Loucy (cell line): Measurements from ENCODE around the gene MSMP.

Source experiments
- H2AFZ ChIP-seq: fragments of 200-600 bp; sonication (generic); 2 replicates; pipeline ENCODE4 v1.6.0; 2016; ENCODE audit warnings: antibody characterized with exemption, mild to moderate bottlenecking, low read length, moderate library complexity
- H3F3A ChIP-seq: fragments of 200-600 bp; 2 replicates; pipeline ENCODE4 v1.6.0; 2016; ENCODE audit warnings: antibody characterized with exemption, low read depth, mild to moderate bottlenecking
- H3K27me3 ChIP-seq: fragments of 200-600 bp; sonication (generic); 2 replicates; pipeline ENCODE4 v1.6.1; 2014; ENCODE audit warnings: low read length, mild to moderate bottlenecking; ENCODE audit not compliant: insufficient read depth, poor library complexity, severe bottlenecking
- H3K36me3 ChIP-seq: fragments of 200-600 bp; sonication (generic); 2 replicates; pipeline ENCODE4 v1.6.1; 2016; ENCODE audit warnings: low read length; ENCODE audit not compliant: insufficient read depth
- H3K4me1 ChIP-seq: fragments of 200-600 bp; sonication (generic); 2 replicates; pipeline ENCODE4 v1.5.1; 2014; ENCODE audit warnings: low read length, mild to moderate bottlenecking; ENCODE audit not compliant: insufficient read depth, poor library complexity, severe bottlenecking
- H3K4me2 ChIP-seq: fragments of 200-600 bp; sonication (generic); 2 replicates; pipeline ENCODE4 v1.6.0; 2014; ENCODE audit warnings: antibody characterized with exemption, low read length, low read depth, mild to moderate bottlenecking; ENCODE audit not compliant: poor library complexity, severe bottlenecking
- H3K4me3 ChIP-seq: fragments of 200-600 bp; sonication (generic); 2 replicates; pipeline ENCODE4 v1.5.1; 2014; ENCODE audit warnings: low read length, mild to moderate bottlenecking, mixed read lengths; ENCODE audit not compliant: poor library complexity, severe bottlenecking
- H3K79me2 ChIP-seq: fragments of 200-600 bp; sonication (generic); 2 replicates; pipeline ENCODE4 v1.6.1; 2014; ENCODE audit warnings: low read length; ENCODE audit not compliant: insufficient read depth
- H3K9ac ChIP-seq: fragments of 200-600 bp; sonication (generic); 2 replicates; pipeline ENCODE4 v1.6.0; 2014; ENCODE audit warnings: mild to moderate bottlenecking, low read depth, low read length, moderate library complexity; ENCODE audit not compliant: poor library complexity, severe bottlenecking
- H3K9me2 ChIP-seq: fragments of 200-600 bp; sonication (generic); replicated peaks from 2 replicates; pipeline ENCODE4 v1.6.1; 2016; ENCODE audit warnings: low read depth, low read length, mixed read lengths
- H3K9me3 ChIP-seq: fragments of 200-600 bp; sonication (generic); 2 replicates; pipeline ENCODE4 v1.6.1; 2014; ENCODE audit warnings: mild to moderate bottlenecking, antibody characterized with exemption, low read length, low read depth; ENCODE audit not compliant: insufficient read depth
- H4K20me1 ChIP-seq: fragments of 200-600 bp; sonication (generic); 2 replicates; pipeline ENCODE4 v1.6.0; 2014; ENCODE audit warnings: antibody characterized with exemption, low read length, mild to moderate bottlenecking; ENCODE audit not compliant: insufficient read depth, poor library complexity, severe bottlenecking
- EZH2phosphoT487 ChIP-seq: fragments of 200-600 bp; IDR thresholded peaks from 2 replicates; pipeline ENCODE4 v1.6.1; 2018; ENCODE audit warnings: antibody characterized with exemption, mild to moderate bottlenecking, moderate library complexity, borderline replicate concordance
- TF ChIP-seq, protein P1 (sequence below): fragments of 200-600 bp; sonication (generic); conservative IDR thresholded peaks from 2 replicates; pipeline ENCODE4 v1.5.1; 2014; ENCODE audit warnings: mild to moderate bottlenecking, antibody characterized with exemption, low read length

The MSMP gene

DNA sequence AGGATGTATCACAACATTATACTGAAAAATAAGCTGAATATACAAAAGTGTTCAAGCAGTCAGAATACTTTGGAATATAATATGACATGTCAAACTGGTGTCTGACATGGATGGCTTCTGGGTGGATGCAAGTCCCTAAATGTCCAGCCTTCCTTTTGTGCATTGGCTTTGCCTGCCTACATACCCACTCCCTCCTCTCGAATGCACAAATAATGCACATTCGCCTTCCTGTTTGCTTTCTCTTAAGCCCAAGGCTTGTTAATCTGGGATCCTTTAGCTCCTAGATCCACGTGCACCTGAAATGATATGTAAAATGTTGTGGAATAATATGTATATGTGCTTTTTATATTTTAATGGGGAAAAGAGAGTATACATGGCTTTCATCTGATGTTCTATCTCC, 24.4 kb upstream of the MSMP start:
- Histone ChIP-seq H3K36me3 (peaks cover 3% of the 10 kb centered on the region; the same call in 1 of the 2 replicates), H4K20me1 (no peaks in the 10 kb centered on the region), H3K4me2 (no peak overlapping the region), H3K27me3 (no peaks in the 10 kb centered on the region), H3K9ac (no peak overlapping the region), H3K4me1 (no peaks in the 10 kb centered on the region), H3K9me3 (no peaks in the 10 kb centered on the region), H3K79me2 (peaks cover 2% of the 10 kb centered on the region; the same call in 1 of the 2 replicates), H3K9me2 (no peaks in the 10 kb centered on the region), H3K4me3 (no peak overlapping the region), H2AFZ (no peak overlapping the region), H3F3A (no peaks in the 10 kb centered on the region)
- TF ChIP-seq, protein P1, sequence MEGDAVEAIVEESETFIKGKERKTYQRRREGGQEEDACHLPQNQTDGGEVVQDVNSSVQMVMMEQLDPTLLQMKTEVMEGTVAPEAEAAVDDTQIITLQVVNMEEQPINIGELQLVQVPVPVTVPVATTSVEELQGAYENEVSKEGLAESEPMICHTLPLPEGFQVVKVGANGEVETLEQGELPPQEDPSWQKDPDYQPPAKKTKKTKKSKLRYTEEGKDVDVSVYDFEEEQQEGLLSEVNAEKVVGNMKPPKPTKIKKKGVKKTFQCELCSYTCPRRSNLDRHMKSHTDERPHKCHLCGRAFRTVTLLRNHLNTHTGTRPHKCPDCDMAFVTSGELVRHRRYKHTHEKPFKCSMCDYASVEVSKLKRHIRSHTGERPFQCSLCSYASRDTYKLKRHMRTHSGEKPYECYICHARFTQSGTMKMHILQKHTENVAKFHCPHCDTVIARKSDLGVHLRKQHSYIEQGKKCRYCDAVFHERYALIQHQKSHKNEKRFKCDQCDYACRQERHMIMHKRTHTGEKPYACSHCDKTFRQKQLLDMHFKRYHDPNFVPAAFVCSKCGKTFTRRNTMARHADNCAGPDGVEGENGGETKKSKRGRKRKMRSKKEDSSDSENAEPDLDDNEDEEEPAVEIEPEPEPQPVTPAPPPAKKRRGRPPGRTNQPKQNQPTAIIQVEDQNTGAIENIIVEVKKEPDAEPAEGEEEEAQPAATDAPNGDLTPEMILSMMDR = no peak
- TF ChIP-seq EZH2phosphoT487 = no peak

DNA sequence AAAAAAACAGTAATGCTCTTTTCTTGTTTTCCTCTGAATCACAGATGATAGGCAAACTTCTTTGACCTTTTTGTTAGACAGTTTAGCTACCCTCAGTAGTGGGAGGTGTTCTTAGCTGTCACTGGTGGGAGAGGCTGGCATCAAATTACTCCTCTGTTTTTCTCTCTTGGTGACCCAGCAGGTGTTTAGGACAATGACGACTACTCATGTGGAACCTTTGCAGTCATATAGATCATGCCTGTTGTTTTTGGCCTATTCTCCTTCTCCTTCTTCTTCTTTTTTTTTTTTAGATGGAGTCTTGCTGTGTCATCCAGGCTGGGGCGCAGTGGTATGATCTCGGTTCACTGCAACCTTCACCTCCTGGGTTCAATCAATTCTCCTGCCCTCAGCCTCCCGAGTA, 21.9 kb upstream of the MSMP start:
- Histone ChIP-seq H3K79me2 (peaks cover 4% of the 10 kb centered on the region; the same call in 1 of the 2 replicates), H3K9me3 (no peaks in the 10 kb centered on the region), H3K36me3 (no peaks in the 10 kb centered on the region), H3K4me1 (no peaks in the 10 kb centered on the region), H3F3A (no peaks in the 10 kb centered on the region), H4K20me1 (no peaks in the 10 kb centered on the region), H3K9ac (no peak overlapping the region), H3K4me2 (no peak overlapping the region), H3K27me3 (no peaks in the 10 kb centered on the region), H2AFZ (no peak overlapping the region), H3K9me2 (no peaks in the 10 kb centered on the region), H3K4me3 (no peak overlapping the region)
- TF ChIP-seq EZH2phosphoT487 = no peak
- TF ChIP-seq, protein P1 = no peak

DNA sequence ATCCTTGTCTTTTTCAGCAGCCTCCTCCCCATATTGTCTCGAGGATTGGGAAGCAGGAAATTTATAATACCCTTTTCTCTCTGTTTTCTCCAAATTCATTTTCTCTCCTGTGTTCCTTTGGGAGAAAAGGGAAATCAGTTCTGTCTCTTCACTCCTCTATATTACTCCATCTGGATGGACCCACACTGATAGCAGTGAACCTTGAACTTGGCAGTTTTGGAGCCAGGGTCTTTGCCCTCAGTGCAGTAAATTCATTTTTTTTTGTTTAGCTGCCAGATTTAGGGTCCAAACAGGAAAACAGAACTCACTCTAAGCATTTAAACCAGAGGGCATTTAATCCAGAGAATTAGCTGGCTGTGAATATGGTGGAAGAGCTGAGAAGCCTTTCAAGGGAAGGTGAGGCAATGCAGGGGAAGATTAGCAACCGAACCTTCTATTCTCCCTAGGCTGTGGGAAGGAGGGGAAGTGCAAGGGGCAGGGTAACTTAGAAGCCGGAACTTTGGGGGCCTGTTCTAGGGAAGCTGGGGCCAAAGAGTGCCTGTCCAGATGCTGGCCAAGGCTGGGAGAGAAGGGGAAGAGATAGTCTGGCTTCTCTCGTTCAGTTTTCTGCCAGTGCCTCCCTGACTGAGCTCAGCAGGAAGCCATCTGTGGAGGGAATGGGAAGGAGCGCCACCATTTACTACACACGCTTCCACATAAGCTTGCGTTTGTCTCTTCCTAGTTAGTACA, 21.0 kb upstream of the MSMP start:
- Histone ChIP-seq H2AFZ (no peak overlapping the region), H3K36me3 (no peaks in the 10 kb centered on the region), H3K9ac (no peak overlapping the region)

More for the DNA sequence above, 21.0 kb upstream of the MSMP start:
- Histone ChIP-seq H3K9me3 (no peaks in the 10 kb centered on the region), H3K4me2 (no peak overlapping the region), H3F3A (no peaks in the 10 kb centered on the region), H3K9me2 (no peaks in the 10 kb centered on the region), H3K4me3 (no peak overlapping the region), H4K20me1 (no peaks in the 10 kb centered on the region), H3K4me1 (no peaks in the 10 kb centered on the region), H3K27me3 (no peaks in the 10 kb centered on the region), H3K79me2 (peaks cover 13% of the 10 kb centered on the region)
- no peak for TF ChIP-seq EZH2phosphoT487
- TF ChIP-seq, protein P1 = no peak
